NCI-H1092 (cell line): ENCODE results near the gene PRPF6.

Experiments used
- DNase-seq: peaks from one replicate; lab custom pipeline; 2025; lab: John Stamatoyannopoulos, UW

Gene PRPF6

GRCh38 chr20:63945921-63946920, 34.7 kb upstream of the PRPF6 start:
- DNase-seq: no peak

DNA sequence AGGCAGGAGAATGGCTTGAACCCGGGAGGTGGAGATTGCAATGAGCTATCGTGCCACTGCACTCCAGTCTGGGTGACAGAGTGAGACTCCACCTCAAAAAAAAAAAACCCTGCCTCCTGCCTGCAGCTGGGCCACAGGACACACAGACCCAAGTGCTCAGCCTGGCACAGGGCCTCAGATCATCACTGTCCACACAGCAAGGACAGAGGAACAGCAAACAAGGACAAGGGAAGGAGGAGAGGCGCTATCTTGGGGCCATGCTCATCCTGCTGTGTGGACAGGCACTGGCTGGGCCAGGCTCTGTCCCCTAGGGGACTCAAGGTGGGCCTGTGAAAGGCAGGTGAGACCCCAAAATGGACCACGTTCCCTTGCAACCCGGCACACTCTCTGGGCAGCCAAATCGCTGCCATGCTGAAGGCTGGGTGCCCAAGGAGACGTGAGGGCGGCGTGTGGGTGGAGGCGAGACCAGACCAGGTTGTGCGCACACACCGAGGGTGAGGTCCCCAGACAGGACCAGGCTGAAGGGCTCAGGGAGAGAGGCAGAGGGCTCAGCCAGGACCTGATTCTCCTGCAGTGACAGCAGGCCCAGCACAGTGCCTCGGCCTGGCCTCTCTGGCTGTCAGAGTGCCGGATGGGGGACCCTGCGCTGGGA, 33.8 kb upstream of the PRPF6 start:
- DNase-seq: no peak

GRCh38 chr20:63947638-63948456, 33.1 kb upstream of the PRPF6 start:
- no peak for DNase-seq

GRCh38 chr20:63950701-63951397, 30.1 kb upstream of the PRPF6 start:
- DNase-seq: no peak

GRCh38 chr20:63951398-63952209, 29.3 kb upstream of the PRPF6 start:
- no peak for DNase-seq

DNA sequence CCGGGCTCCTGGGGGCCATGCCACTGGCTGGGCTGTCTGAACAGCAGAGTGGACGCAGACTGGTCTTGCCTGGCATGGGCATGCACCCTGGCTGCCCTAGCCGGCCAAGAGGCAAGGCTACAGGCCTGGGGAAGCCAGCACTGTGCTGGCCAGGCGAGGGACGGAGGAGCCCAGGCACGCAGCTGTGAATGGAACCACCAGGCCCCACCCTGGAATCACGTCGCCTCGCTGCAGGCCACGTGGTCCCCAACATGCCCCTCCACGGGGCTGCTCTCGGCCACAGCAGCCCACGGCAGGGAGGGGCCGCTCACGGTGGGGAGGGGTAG, 28.8 kb upstream of the PRPF6 start:
- DNase-seq: no peak

DNA sequence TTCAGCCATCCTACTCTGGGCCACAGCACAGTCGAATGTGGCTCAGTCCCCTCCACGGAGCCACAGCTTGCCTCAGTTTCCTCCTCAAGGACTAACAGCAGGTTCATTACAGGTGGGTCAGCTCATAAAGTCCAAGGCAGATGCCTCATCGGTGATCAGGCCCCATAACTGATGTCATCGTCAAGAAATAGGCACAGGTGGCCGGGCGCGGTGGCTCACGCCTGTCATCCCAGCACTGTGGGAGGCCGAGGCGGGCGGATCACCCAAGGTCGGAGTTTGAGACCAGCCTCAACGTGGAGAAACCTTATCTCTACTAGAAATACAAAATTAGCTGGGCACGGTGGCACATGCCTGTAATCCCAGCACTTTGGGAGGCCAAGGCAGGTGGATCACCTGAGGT, 28.2 kb upstream of the PRPF6 start:
- DNase-seq: no peak

DNA sequence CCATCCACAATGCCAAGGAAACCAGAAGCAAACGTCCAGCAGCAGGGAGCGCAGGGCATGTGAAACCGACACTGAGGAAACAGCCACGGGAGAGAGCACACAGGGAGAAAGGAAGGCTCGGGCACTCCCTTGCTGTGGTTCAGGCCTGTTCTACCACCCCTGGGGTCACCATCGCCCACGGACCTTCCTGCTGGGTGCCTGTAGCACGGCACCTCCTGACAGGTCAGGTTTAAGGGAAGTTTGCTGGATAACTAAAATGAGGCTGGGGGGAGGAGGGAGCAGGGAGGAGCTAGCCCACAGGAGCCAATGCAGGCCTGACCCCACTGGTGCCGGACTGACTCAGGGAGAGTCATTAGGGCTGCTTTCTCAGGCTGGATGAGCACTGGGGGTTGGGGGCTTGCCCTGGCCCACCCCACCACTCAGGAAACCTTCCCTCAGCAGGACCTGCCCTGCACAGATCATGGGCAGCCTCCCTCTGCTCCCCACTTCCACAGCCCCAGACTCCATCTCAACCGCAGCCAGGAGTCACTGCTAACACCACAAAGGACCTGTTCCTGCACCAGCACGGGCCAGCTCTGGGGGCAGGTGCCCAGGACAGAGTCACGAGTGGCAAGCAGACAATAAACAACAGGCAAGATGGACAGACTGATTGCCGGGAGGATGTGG, 27.0 kb upstream of the PRPF6 start:
- no peak for DNase-seq

- DNase-seq: no peak
These were observed 25.6 kb upstream of the PRPF6 start for GRCh38 chr20:63955281-63955826.

DNA sequence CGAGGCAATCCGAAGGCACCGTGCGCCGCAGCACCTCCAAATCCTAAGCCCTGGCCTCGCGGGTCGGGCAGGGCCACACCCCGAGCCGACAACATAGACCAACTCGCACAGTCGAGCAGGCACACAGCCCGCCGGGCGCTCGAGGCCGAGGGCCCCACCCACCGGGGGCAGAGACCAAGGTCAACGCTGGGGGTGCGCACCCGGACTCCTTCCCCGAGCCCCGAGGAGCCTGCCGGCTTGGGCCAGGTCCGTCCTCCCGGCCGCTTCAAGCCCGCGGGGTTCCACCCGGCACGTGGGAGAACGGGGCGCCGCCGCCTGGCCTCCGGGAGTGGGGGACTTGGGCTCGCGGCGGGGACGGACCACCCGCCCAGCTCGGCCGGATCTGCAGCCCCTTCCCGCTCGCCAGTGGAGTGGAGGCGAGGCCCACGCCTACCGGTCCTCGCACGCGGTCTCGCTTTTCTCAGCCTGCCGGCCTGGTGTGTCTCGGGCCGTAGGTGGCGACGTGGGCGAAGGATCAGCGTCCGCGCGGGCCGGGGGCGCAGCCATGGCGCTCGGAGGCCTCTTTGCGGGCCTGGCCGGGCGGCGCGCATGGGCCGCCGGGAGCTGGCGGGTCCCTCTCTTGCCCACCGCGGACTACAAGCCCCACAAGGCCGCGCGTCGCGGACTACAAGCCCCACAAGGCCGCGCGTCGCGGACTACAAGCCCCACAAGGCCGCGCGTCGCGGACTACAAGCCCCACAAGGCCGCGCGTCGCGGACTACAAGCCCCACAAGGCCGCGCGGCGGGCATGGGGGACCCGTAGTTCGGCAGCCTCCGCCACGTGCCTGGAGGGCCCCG, 24.9 kb upstream of the PRPF6 start, which contains the start of gene UCKL1:
UCKL1 (minus strand) TSS at position 590 of the 837 bp plus-strand sequence; CDS start at position 546, 44 bp downstream.
- peak; percentile 86 for DNase-seq

DNA sequence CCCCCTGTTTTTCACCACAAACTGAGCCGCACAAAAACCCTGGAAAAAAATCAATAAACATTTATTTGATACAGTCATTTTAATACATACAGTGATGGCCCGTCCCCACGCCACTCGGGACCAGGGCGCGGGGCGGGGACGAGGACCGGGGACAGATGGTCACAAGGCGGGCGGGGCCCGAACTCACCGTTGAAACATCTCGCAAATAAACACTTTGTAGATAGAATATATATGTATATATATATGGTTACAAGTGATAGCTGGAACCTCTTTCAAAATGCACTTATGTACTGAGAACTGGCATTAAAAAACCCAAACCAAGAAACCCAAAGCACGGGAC, 24.3 kb upstream of the PRPF6 start:
- no peak for DNase-seq

GRCh38 chr20:63957004-63957689, 23.8 kb upstream of the PRPF6 start:
- DNase-seq: no peak

- no peak for DNase-seq
These were observed 23.1 kb upstream of the PRPF6 start for GRCh38 chr20:63957690-63958441.

DNA sequence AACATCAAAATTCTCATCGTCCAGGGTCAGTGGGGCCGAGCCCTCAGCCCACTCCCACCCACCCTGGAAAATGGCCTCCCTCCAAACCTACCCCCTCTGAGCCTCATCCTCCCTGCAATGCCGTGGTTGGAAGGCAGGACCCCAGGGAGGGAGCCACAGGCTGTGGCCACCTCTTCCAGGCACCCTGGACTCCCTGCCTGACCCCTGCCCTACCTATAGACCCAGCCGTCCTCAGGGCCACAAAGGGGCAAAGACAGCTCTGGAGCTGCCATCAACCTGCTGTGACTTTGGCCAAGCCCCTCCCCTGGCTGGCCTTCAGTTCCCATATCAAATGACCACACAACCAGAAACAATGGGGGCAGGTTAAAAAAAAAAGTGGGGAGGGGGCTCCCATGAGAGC, 22.5 kb upstream of the PRPF6 start:
- DNase-seq: no peak

- no peak for DNase-seq
These were observed 21.8 kb upstream of the PRPF6 start for GRCh38 chr20:63958964-63959698.

GRCh38 chr20:63959699-63960075, 21.2 kb upstream of the PRPF6 start:
- no peak for DNase-seq
